Neutrophil (primary cell): Measurements from ENCODE around the gene RABGAP1L.
"Not testable (repeated sequence)": the region's sequence is repeated elsewhere in the genome, so short reads cannot be mapped to it uniquely, and the experiment has no call there.

Experiments
- H3K27ac ChIP-seq: fragments of 200-600 bp; sonication (generic); 2 replicates; pipeline ENCODE4 v1.5.1; 2016; ENCODE audit warnings: mild to moderate bottlenecking, moderate library complexity
- H3K27me3 ChIP-seq: fragments of 200-600 bp; sonication (generic); 2 replicates; pipeline ENCODE4 v1.6.0; 2016; ENCODE audit warnings: mild to moderate bottlenecking
- H3K36me3 ChIP-seq: fragments of 200-600 bp; sonication (generic); 2 replicates; pipeline ENCODE4 v1.5.1; 2017
- H3K4me1 ChIP-seq, 2 experiments: fragments of 200-600 bp in 1 of 2; sonication (generic) in 1 of 2; 1 replicate in 1 of 2; 2 replicates in 1 of 2; pipeline versions ENCODE4 v1.5.1 to v1.6.1; 2013 to 2016; ENCODE audit warnings: low read depth in 1 of 2, low read length in 1 of 2, mild to moderate bottlenecking in 1 of 2, moderate library complexity in 1 of 2; ENCODE audit not compliant: control insufficient read depth in 1 of 2, insufficient read depth in 1 of 2
- H3K4me3 ChIP-seq, 2 experiments: fragments of 200-600 bp in 1 of 2; sonication (generic) in 1 of 2; 1 replicate in 1 of 2; 2 replicates in 1 of 2; pipeline ENCODE4 v1.5.1; 2013 to 2016; ENCODE audit warnings: low read depth in 1 of 2, low read length in 1 of 2, mild to moderate bottlenecking in 1 of 2, moderate library complexity in 1 of 2
- H3K9me3 ChIP-seq: fragments of 200-600 bp; sonication (generic); 2 replicates; pipeline ENCODE4 v1.5.1; 2016
- CTCF ChIP-seq: fragments of 200-600 bp; sonication (generic); IDR thresholded peaks from 2 replicates; pipeline ENCODE4 v1.5.1; 2016; ENCODE audit warnings: antibody characterized with exemption

Gene RABGAP1L

GRCh38 chr1:175015243-175015642 lies 855.9 kb downstream of the RABGAP1L start:
- H3K9me3 ChIP-seq, result no peaks in the 10 kb centered on the region
- no peak overlapping the region for H3K4me3 ChIP-seq
- H3K4me1 ChIP-seq, result peaks cover 3 to 8% of the 10 kb centered on the region in 2 experiments
- TF ChIP-seq CTCF, result no peak
- peaks cover 72% of the 10 kb centered on the region for H3K36me3 ChIP-seq
- no peaks in the 10 kb centered on the region for H3K27me3 ChIP-seq
- no peak overlapping the region for H3K27ac ChIP-seq

GRCh38 chr1:175019524-175019923 lies 860.2 kb downstream of the RABGAP1L start:
- Histone ChIP-seq H3K27me3 (no peaks in the 10 kb centered on the region), H3K4me3 (no peak overlapping the region), H3K9me3 (no peaks in the 10 kb centered on the region), H3K27ac (no peak overlapping the region), H3K4me1 (peaks cover 18 to 25% of the 10 kb centered on the region in 2 experiments), H3K36me3 (peaks cover 29% of the 10 kb centered on the region)
- no peak for TF ChIP-seq CTCF

- peak; percentile 31 for TF ChIP-seq CTCF
- H3K27ac ChIP-seq, result peak within 1 kb of the TSS; percentile 72
- no peaks in the 10 kb centered on the region for H3K27me3 ChIP-seq
- H3K9me3 ChIP-seq, result no peaks in the 10 kb centered on the region
- peaks cover 18 to 25% of the 10 kb centered on the region in 2 experiments for H3K4me1 ChIP-seq
- peak within 1 kb of the TSS; percentile 73 to 99 for H3K4me3 ChIP-seq
- H3K36me3 ChIP-seq, result peaks cover 2% of the 10 kb centered on the region
Observed at GRCh38 chr1:175023043-175023921, 864.0 kb downstream of the RABGAP1L start, which contains the start of gene MRPS14. MRPS14 (minus strand) TSS chr1:175023425; CDS start chr1:175023408, 17 bp downstream.

GRCh38 chr1:175023922-175024242 lies 864.6 kb downstream of the RABGAP1L start:
- not testable (repeated sequence) for H3K27me3 ChIP-seq, H3K9me3 ChIP-seq, H3K36me3 ChIP-seq
- Histone ChIP-seq H3K4me1 (peaks cover 16 to 23% of the 10 kb centered on the region in 2 experiments), H3K4me3 (peak overlapping the region; percentile 73 to 99), H3K27ac (peak overlapping the region; percentile 72)

- Histone ChIP-seq H3K36me3 (no peaks in the 10 kb centered on the region), H3K4me1 (peaks cover 21% of the 10 kb centered on the region in 2 experiments), H3K27ac (no peak overlapping the region), H3K4me3 (no peak overlapping the region), H3K27me3 (no peaks in the 10 kb centered on the region), H3K9me3 (no peaks in the 10 kb centered on the region)
- TF ChIP-seq CTCF, result no peak
Observed at GRCh38 chr1:175024773-175025172, 865.5 kb downstream of the RABGAP1L start.

GRCh38 chr1:175033953-175034352 lies 874.6 kb downstream of the RABGAP1L start:
- Histone ChIP-seq H3K27me3 (no peaks in the 10 kb centered on the region), H3K4me1 (peaks cover 6% of the 10 kb centered on the region in 2 experiments), H3K4me3 (no peak overlapping the region), H3K27ac (no peak overlapping the region), H3K9me3 (no peaks in the 10 kb centered on the region), H3K36me3 (no peaks in the 10 kb centered on the region)
- TF ChIP-seq CTCF, result no peak
